ENCODE measurements around the gene BLACAT1.

DNA sequence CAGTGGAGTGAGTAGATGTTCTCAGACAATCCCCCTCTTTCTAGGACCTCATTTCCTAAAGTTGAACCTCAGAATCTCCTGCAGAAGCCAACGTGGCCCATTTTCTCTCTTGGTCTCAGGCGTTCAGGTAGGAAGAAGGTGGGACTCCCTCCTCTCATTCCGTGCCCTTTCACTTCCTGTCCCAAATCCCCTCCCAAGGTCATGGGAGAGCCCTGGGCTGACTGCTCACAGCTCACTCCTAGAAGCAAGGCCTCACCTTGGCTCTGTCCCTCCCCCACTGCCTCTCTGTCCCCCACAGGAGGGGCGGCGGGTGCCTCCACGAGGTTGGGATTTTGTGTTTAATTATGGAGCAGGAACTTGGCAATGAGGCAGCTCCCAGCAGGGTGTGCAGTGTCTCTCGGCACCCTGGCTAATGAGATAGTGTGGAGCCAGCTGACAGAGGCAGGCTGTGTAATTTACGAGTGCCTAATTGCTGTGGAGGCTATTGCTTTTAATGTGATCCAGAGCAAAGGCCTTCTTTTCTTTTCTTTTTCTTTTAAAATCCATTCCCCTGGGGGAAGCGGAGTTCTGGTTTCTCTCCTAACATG lies 39.5 kb upstream of the BLACAT1 start:
- TF ChIP-seq EZH2 (IDR thresholded peaks at IDR 0.05; ENCODE audit: low read depth, low read length, severe bottlenecking): no peak
- TF ChIP-seq RFX5 (IDR thresholded peaks at IDR 0.05; ENCODE audit: borderline replicate concordance, low read depth, low read length): no peak
- TF ChIP-seq, protein P1, sequence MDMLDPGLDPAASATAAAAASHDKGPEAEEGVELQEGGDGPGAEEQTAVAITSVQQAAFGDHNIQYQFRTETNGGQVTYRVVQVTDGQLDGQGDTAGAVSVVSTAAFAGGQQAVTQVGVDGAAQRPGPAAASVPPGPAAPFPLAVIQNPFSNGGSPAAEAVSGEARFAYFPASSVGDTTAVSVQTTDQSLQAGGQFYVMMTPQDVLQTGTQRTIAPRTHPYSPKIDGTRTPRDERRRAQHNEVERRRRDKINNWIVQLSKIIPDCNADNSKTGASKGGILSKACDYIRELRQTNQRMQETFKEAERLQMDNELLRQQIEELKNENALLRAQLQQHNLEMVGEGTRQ (IDR thresholded peaks at IDR 0.05; ENCODE audit: low read length): no peak
- no peak for TF ChIP-seq CBX5 (IDR thresholded peaks at IDR 0.05; ENCODE audit: low read depth, low read length)
- TF ChIP-seq, protein P2, sequence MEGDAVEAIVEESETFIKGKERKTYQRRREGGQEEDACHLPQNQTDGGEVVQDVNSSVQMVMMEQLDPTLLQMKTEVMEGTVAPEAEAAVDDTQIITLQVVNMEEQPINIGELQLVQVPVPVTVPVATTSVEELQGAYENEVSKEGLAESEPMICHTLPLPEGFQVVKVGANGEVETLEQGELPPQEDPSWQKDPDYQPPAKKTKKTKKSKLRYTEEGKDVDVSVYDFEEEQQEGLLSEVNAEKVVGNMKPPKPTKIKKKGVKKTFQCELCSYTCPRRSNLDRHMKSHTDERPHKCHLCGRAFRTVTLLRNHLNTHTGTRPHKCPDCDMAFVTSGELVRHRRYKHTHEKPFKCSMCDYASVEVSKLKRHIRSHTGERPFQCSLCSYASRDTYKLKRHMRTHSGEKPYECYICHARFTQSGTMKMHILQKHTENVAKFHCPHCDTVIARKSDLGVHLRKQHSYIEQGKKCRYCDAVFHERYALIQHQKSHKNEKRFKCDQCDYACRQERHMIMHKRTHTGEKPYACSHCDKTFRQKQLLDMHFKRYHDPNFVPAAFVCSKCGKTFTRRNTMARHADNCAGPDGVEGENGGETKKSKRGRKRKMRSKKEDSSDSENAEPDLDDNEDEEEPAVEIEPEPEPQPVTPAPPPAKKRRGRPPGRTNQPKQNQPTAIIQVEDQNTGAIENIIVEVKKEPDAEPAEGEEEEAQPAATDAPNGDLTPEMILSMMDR (IDR thresholded peaks at IDR 0.05; ENCODE audit: control extremely low read depth in 1 of 3, insufficient read depth in 1 of 3, low read depth in 1 of 3, low read length in 3 of 3): no peak
- TF ChIP-seq, protein P3, sequence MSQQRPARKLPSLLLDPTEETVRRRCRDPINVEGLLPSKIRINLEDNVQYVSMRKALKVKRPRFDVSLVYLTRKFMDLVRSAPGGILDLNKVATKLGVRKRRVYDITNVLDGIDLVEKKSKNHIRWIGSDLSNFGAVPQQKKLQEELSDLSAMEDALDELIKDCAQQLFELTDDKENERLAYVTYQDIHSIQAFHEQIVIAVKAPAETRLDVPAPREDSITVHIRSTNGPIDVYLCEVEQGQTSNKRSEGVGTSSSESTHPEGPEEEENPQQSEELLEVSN (IDR thresholded peaks at IDR 0.05): no peak
